Common myeloid progenitor, CD34-positive (primary cell): ENCODE measurements around the gene AFAP1L2.

Experiments used
- CTCF ChIA-PET: fragments of 350-600 bp; sonication (Branson Sonifier 250); formaldehyde crosslinking; loops from one replicate; lab custom pipeline; 2021; ENCODE audit warnings: antibody characterized with exemption; lab: Charles Lee
- POLR2A ChIA-PET: fragments of 350-600 bp; sonication (Branson Sonifier 250); formaldehyde crosslinking; loops from one replicate; lab custom pipeline; 2021; ENCODE audit warnings: antibody characterized with exemption; lab: Charles Lee
- DNase-seq, 3 donors: peaks; one replicate each; pipeline versions ENCODE4 v3.0.0 to v3.0.0-alpha.2; 2013
- H3K27ac ChIP-seq, 2 experiments: 1 replicate in 1 of 2; 2 replicates in 1 of 2; pipeline ENCODE4 v1.7.0; 2013; ENCODE audit warnings: inconsistent platforms in 2 of 2, low read length in 2 of 2, mild to moderate bottlenecking in 2 of 2, low read depth in 1 of 2, moderate library complexity in 1 of 2; ENCODE audit not compliant: severe bottlenecking in 2 of 2, insufficient read depth in 1 of 2, poor library complexity in 1 of 2
- H3K27me3 ChIP-seq, 5 experiments: replicated peaks in 2 of 5; 1 replicate in 3 of 5; 2 replicates in 2 of 5; pipeline versions ENCODE4 v1.6.1 to v1.7.0; 2013; ENCODE audit warnings: low read length in 4 of 5, mild to moderate bottlenecking in 2 of 5, moderate library complexity in 2 of 5, inconsistent platforms in 1 of 5; ENCODE audit not compliant: insufficient read depth in 5 of 5, control insufficient read depth in 4 of 5
- H3K36me3 ChIP-seq, 4 experiments: 1 replicate in 2 of 4; 2 replicates in 2 of 4; pipeline versions ENCODE4 v1.6.1 to v1.7.0; 2013; ENCODE audit warnings: low read length in 3 of 4, control low read depth in 1 of 4, mild to moderate bottlenecking in 1 of 4; ENCODE audit not compliant: control insufficient read depth in 4 of 4, insufficient read depth in 4 of 4
- H3K4me1 ChIP-seq, 4 experiments: 1 replicate in 3 of 4; 2 replicates in 1 of 4; pipeline versions ENCODE4 v1.6.1 to v1.7.1; 2013; ENCODE audit warnings: low read length in 3 of 4, mild to moderate bottlenecking in 3 of 4, control low read depth in 1 of 4, inconsistent platforms in 1 of 4, moderate library complexity in 1 of 4; ENCODE audit not compliant: control insufficient read depth in 4 of 4, insufficient read depth in 4 of 4; ENCODE audit errors: control extremely low read depth in 1 of 4
- H3K4me3 ChIP-seq, 7 experiments: 1 replicate in 4 of 7; 2 replicates in 3 of 7; pipeline versions ENCODE4 v1.5.1 to v1.7.0; 2013; ENCODE audit warnings: mild to moderate bottlenecking in 7 of 7, low read length in 6 of 7, moderate library complexity in 6 of 7, inconsistent platforms in 2 of 7, low read depth in 2 of 7, control low read depth in 1 of 7; ENCODE audit not compliant: insufficient read depth in 4 of 7, control insufficient read depth in 1 of 7; ENCODE audit errors: extremely low read depth in 1 of 7
- H3K9me3 ChIP-seq, 5 experiments: 1 replicate in 4 of 5; 2 replicates in 1 of 5; pipeline versions ENCODE4 v1.6.1 to v1.7.1; 2013; ENCODE audit warnings: low read length in 4 of 5, mild to moderate bottlenecking in 2 of 5, inconsistent platforms in 1 of 5, low read depth in 1 of 5, moderate library complexity in 1 of 5; ENCODE audit not compliant: control insufficient read depth in 4 of 5, insufficient read depth in 2 of 5; ENCODE audit errors: control extremely low read depth in 1 of 5
- WGBS: methylation state at CpG from one replicate; pipeline ENCODE4 v1.1.5; 2013; ENCODE audit not compliant: insufficient coverage; 5-methylcytosine and 5-hydroxymethylcytosine counted together

AFAP1L2 gene

GRCh38 chr10:114295393-114295792 lies 108.9 kb downstream of the AFAP1L2 start:
- no peak overlapping the region for H3K27ac ChIP-seq
- peaks cover 0 to 54% (median 23%) of the 10 kb centered on the region in 4 experiments for H3K36me3 ChIP-seq
- no peak overlapping the region for H3K4me3 ChIP-seq
- no peaks in the 10 kb centered on the region for H3K4me1 ChIP-seq
- ChIA-PET POLR2A (no interaction called here), CTCF (interaction anchor here (1.1 kb wide), 1 partner anchor 9 kb away, joined by 5 read pairs; no protein-coding TSS in a partner anchor)
- DNase-seq = no peak
- no CpG with 5 or more reads among the region's 1 CpG for WGBS
- H3K9me3 ChIP-seq = peaks cover 2 to 21% (median 17%) of the 10 kb centered on the region in 5 experiments
- no peaks in the 10 kb centered on the region for H3K27me3 ChIP-seq

- Histone ChIP-seq H3K4me1 (no peaks in the 10 kb centered on the region), H3K9me3 (peaks cover 2 to 21% (median 17%) of the 10 kb centered on the region in 5 experiments)
- POLR2A ChIA-PET = interaction anchor here (0.7 kb wide), 1 partner anchor 86 kb away, joined by 4 read pairs; no protein-coding TSS in a partner anchor
Observed at GRCh38 chr10:114294549-114294948, 109.8 kb downstream of the AFAP1L2 start.

GRCh38 chr10:114293075-114293474 lies 111.2 kb downstream of the AFAP1L2 start:
- no peak for DNase-seq
- Histone ChIP-seq H3K4me1 (peaks cover 0 to 11% (median 6%) of the 10 kb centered on the region in 4 experiments), H3K36me3 (peaks cover 0 to 37% (median 18%) of the 10 kb centered on the region in 4 experiments), H3K9me3 (peaks cover 2 to 21% (median 17%) of the 10 kb centered on the region in 5 experiments), H3K27me3 (no peaks in the 10 kb centered on the region), H3K27ac (no peak overlapping the region), H3K4me3 (no peak overlapping the region)
- CTCF ChIA-PET = interaction anchor here (2.4 kb wide), 1 partner anchor 11 kb away, joined by 12 read pairs; no protein-coding TSS in a partner anchor
- POLR2A ChIA-PET = no interaction called here
- WGBS = 100% methylated on average over 2 of the region's 5 CpGs

More at GRCh38 chr10:114294549-114294948, 109.8 kb downstream of the AFAP1L2 start:
- no peaks in the 10 kb centered on the region for H3K27me3 ChIP-seq
- H3K4me3 ChIP-seq = no peak overlapping the region
- H3K36me3 ChIP-seq = peaks cover 0 to 49% (median 23%) of the 10 kb centered on the region in 4 experiments
- H3K27ac ChIP-seq = no peak overlapping the region
- no peak for DNase-seq
- CTCF ChIA-PET = interaction anchor here (1.1 kb wide), 1 partner anchor 10 kb away, joined by 5 read pairs; no protein-coding TSS in a partner anchor

- ChIA-PET POLR2A (no interaction called here), CTCF (interaction anchor here (2.4 kb wide), 1 partner anchor 12 kb away, joined by 12 read pairs; no protein-coding TSS in a partner anchor)
- no peak for DNase-seq
- Histone ChIP-seq H3K4me3 (no peak overlapping the region), H3K27ac (no peak overlapping the region), H3K27me3 (no peaks in the 10 kb centered on the region), H3K9me3 (peaks cover 2 to 17% (median 13%) of the 10 kb centered on the region in 5 experiments), H3K36me3 (peaks cover 0 to 23% (median 9%) of the 10 kb centered on the region in 4 experiments), H3K4me1 (peaks cover 0 to 11% (median 6%) of the 10 kb centered on the region in 4 experiments)
- WGBS = 91% methylated on average over 8 of the region's 8 CpGs
Observed at GRCh38 chr10:114291516-114291915, 112.8 kb downstream of the AFAP1L2 start.

- DNase-seq = no peak
- WGBS = 97% methylated on average over 7 of the region's 7 CpGs
- peaks cover 2 to 13% (median 10%) of the 10 kb centered on the region in 5 experiments for H3K9me3 ChIP-seq
- CTCF ChIA-PET = interaction anchor here (0.8 to 2.4 kb wide), 2 partner anchors 13 to 269 kb away, joined by 3 to 12 read pairs; no protein-coding TSS in a partner anchor
- H3K36me3 ChIP-seq = peaks cover 0 to 19% (median 6%) of the 10 kb centered on the region in 4 experiments
- H3K27me3 ChIP-seq = no peaks in the 10 kb centered on the region
- H3K4me1 ChIP-seq = peaks cover 0 to 11% (median 6%) of the 10 kb centered on the region in 4 experiments
- no peak overlapping the region for H3K27ac ChIP-seq
- POLR2A ChIA-PET = no interaction called here
- H3K4me3 ChIP-seq = no peak overlapping the region
Observed at GRCh38 chr10:114291076-114291475, 113.2 kb downstream of the AFAP1L2 start.

- CTCF ChIA-PET = interaction anchor here (0.7 to 2.8 kb wide), 3 partner anchors 14 to 357 kb away, joined by 3 to 14 read pairs (median 3); no protein-coding TSS in a partner anchor
- no peak for DNase-seq
Observed at GRCh38 chr10:114290038-114290437, 114.3 kb downstream of the AFAP1L2 start.

GRCh38 chr10:114289096-114289436 lies 115.2 kb downstream of the AFAP1L2 start:
- 94% methylated on average over 13 of the region's 16 CpGs for WGBS
- H3K9me3 ChIP-seq = no peaks in the 10 kb centered on the region
- no peak overlapping the region for H3K27ac ChIP-seq
- POLR2A ChIA-PET = no interaction called here
- peaks cover 0 to 11% (median 6%) of the 10 kb centered on the region in 4 experiments for H3K4me1 ChIP-seq
- no peaks in the 10 kb centered on the region for H3K27me3 ChIP-seq
- CTCF ChIA-PET = interaction anchor here (0.7 to 2.8 kb wide), 3 partner anchors 10 to 356 kb away, joined by 3 to 14 read pairs (median 3); no protein-coding TSS in a partner anchor
- no peak for DNase-seq
- H3K4me3 ChIP-seq = peak overlapping the region in 1 of 7 experiments; percentile 6
- peaks cover 0 to 2% (median 0%) of the 10 kb centered on the region in 4 experiments for H3K36me3 ChIP-seq

More at GRCh38 chr10:114290038-114290437, 114.3 kb downstream of the AFAP1L2 start:
- Histone ChIP-seq H3K4me1 (peaks cover 0 to 11% (median 6%) of the 10 kb centered on the region in 4 experiments), H3K4me3 (no peak overlapping the region), H3K27me3 (no peaks in the 10 kb centered on the region), H3K36me3 (peaks cover 0 to 8% (median under 1%) of the 10 kb centered on the region in 4 experiments), H3K27ac (no peak overlapping the region), H3K9me3 (peaks cover 0 to 3% (median 0%) of the 10 kb centered on the region in 5 experiments)
- WGBS = over 99% methylated on average over 9 of the region's 10 CpGs
- POLR2A ChIA-PET = no interaction called here
